ENCODE measurements around the gene CETN2. TPM values are rescaled to one million over a fixed set of nuclear protein-coding genes. Genes with fewer than 3 reads are reported as not detected.
"Not testable (repeated sequence)": the region's sequence is repeated elsewhere in the genome, so short reads cannot be mapped to it uniquely, and the experiment has no call there.

CETN2 gene
- total RNA-seq, 1 experiment from 2014 or later: 30.8 TPM

DNA sequence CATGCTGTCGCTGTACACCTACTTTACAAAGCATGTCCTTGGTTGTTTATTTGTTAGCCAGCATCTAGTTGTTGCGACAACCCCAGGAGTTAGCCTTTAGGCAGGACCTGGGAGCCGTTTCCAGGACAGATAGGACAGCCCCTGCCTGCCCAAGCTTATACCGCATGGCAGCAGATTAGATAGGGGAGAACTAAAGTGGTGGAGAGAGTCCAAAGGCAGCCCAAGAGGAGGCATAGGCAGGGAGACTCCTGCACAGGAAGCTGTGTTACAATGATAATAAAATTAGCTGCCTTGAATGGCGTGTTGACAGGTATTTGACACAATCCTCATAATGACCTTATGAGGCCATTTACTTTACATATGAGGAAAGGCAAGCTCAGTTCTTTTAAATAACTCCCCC lies 13.3 kb upstream of the CETN2 start:
- DNase-seq (ENCODE audit: low read depth, low spot score): no peak
- in situ Hi-C loops (cut with HindIII; ENCODE audit: low pct_unique_long_range_greater_than_20kb, low sequenced_read_pairs): no loop called here

DNA sequence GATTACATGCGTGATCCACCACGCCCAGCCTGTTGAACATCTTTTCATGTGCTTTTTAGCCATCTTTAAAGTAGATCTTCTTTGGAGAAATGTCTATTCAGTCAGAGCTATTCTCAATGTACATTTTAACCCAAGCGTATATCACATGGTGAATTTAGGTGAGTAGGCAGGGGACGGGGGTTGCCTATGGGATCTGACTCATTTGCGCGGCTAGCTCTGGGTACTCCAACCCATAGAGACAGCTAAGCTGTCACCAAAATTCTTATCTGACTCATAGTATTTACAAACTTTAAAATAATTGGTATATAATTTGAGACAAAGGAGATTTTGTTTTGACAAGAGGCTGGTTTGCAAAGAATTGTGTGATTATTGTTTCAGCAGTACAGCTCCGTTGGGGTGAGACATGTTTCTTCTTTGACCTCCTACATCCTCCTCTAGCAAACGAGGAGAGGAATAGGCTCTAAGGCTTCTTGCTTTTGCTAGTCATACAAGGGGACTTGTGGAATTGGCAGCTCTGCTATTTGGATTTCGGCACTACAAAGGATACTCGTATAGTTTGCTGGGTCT lies 12.3 kb upstream of the CETN2 start:
- in situ Hi-C loops (cut with HindIII; ENCODE audit: low pct_unique_long_range_greater_than_20kb, low sequenced_read_pairs): no loop called here
- no peak for DNase-seq (ENCODE audit: low read depth, low spot score)

DNA sequence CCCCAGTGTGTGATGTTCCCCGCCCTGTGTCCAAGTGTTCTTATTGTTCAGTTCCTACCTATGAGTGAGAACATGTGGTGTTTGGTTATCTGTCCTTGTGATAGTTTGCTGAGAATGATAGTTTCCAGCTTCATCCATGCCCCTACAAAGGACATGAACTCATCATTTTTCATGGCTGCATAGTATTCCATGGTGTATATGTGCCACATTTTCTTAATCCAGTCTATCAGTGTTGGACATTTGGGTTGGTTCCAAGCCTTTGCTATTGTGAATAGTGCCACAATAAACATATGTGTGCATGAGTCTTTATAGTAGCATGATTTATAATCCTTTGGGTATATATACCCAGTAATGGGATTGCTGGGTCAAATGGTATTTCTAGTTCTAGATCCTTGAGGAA lies 4.9 kb upstream of the CETN2 start:
- DNase-seq (ENCODE audit: low read depth, low spot score); in situ Hi-C loops (cut with HindIII; ENCODE audit: low pct_unique_long_range_greater_than_20kb, low sequenced_read_pairs): not testable (repeated sequence)

DNA sequence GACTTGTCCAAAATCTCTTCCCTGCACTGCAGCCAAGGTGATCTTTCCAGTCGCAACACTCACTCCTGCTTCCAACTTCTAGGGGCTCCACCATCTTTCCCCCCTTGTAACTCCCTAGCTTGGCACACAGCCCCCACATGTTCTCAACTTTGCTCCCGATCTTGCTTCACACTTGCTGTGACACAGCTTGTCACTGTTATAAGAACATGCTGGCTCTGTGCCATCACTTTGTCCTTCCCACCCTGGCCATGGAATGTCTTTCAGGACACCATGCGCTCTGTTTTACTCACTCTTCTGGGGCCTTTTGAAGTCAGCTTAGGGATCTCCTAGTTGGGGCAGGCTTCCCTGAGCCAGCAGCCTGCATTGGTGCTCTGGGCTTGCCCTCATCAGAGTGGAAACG lies 2.8 kb upstream of the CETN2 start:
- in situ Hi-C loops (cut with HindIII; ENCODE audit: low pct_unique_long_range_greater_than_20kb, low sequenced_read_pairs): no loop called here
- no peak for DNase-seq (ENCODE audit: low read depth, low spot score)

- in situ Hi-C loops (cut with HindIII; ENCODE audit: low pct_unique_long_range_greater_than_20kb, low sequenced_read_pairs): no loop called here
- no peak for DNase-seq (ENCODE audit: low read depth, low spot score)
Measured at GRCh38 chrX:152832520-152832919, 2.0 kb upstream of the CETN2 start.

DNA sequence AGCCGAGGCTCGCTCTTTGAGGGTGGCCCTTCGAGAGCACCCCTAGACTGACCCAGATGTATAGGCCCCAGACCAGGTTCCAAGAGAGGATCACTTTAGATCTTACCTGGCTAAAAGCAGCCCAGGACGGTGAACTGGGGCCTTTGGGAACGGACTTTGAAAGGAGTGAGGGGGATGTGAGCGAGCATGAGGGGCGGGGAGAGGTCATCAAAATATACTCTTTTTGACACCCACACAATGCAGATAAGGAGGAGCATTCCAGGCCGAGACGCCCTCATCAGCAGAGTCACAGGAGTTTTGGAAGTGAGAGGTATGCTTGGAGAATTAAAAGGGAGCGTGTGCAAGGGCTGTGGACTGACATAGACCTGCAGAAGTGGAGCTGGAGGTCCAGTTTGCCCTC lies 834 bp upstream of the CETN2 start:
- no peak for DNase-seq (ENCODE audit: low read depth, low spot score)
- in situ Hi-C loops (cut with HindIII; ENCODE audit: low pct_unique_long_range_greater_than_20kb, low sequenced_read_pairs): no loop called here

DNA sequence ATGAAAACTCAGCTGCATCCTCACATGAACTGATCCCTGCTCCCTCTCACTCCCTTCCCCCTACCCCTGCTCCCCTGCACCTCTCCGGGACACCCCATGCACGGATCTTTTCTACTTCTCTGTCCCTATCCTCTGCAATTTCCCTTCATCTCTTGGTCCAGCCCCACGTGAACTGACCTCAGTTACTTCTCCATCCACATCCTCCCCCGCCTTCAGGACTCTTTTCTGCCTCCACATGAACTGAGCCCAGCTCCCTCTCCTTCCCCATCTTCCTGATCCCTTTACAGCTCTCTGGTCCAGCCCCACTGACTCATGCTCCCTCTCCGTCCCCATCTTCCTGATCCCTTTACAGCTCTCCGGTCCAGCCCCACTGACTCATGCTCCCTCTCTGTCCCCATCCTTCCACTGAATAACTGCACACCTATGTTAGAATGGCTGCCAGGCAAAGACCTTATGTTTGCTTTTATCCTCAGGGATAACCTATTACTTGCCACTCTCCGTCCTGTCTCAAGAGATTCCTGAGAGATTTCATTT lies 5.6 kb downstream of the CETN2 start:
- no peak for DNase-seq (ENCODE audit: low read depth, low spot score)
- in situ Hi-C loops (cut with HindIII; ENCODE audit: low pct_unique_long_range_greater_than_20kb, low sequenced_read_pairs): loop anchor here (25.0 kb wide), 1 partner anchor 188 kb away; the partner anchor contains the start of gene GABRQ

DNA sequence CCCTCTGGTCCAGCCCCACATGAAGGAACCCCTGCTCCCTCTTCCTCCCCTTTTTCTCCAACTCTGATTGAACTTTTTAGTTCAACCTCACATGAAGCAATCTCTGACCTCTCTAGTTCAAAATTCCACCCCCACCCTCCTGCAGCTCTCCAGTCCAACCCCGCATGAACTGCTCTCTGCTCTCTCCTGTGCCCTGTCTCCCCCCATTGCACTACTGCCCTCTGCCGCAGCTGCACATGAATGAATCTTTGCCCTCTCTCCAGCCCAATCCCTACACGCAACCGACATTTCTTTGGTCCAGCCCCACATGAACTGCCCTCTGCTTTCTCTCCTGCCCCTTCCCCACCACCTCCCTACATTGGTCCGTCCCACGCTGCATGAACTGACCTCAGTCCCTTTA lies 6.9 kb downstream of the CETN2 start:
- in situ Hi-C loops (cut with HindIII; ENCODE audit: low pct_unique_long_range_greater_than_20kb, low sequenced_read_pairs): loop anchor here (25.0 kb wide), 1 partner anchor 186 kb away; the partner anchor contains the start of gene GABRQ
- DNase-seq (ENCODE audit: low read depth, low spot score): peak; percentile 7

GRCh38 chrX:152822383-152823086 lies 8.0 kb downstream of the CETN2 start:
- in situ Hi-C loops (cut with HindIII; ENCODE audit: low pct_unique_long_range_greater_than_20kb, low sequenced_read_pairs): loop anchor here (25.0 kb wide), 1 partner anchor 185 kb away; the partner anchor contains the start of gene GABRQ

DNA sequence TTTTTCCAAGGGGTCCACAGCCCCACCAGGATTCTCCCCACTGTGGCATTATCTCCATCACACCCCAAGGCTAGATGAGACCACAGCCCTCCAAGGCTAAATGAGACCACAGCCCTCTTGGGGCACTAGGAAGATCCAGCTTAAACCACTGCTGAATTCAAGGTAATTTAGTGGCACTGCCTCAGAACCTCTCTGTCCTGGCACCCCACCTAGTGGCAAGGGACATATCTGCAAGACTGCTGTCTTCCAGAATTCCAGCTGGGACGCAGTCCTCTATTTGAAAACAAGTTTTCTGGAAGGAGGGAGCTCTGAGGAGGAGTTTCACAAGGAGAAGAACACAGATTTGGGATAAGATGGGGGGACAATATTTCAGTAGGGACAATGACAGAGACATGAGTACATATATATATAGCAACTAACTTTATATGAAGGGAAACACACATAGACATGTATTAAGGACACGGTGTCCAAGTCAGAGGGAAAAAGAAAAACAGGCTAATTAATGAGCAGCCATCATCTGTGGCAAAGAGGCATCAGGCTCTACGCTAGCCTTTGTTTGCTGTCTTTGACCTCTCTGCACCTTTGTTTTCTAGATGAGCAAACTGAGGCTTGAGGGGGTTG lies 9.3 kb downstream of the CETN2 start:
- DNase-seq (ENCODE audit: low read depth, low spot score): peak; percentile 60
- in situ Hi-C loops (cut with HindIII; ENCODE audit: low pct_unique_long_range_greater_than_20kb, low sequenced_read_pairs): loop anchor here (25.0 kb wide), 1 partner anchor 184 kb away; the partner anchor contains the start of gene GABRQ

More at GRCh38 chrX:152822383-152823086, 8.0 kb downstream of the CETN2 start:
- DNase-seq (ENCODE audit: low read depth, low spot score): no peak

GRCh38 chrX:152819732-152820131 lies 10.8 kb downstream of the CETN2 start:
- DNase-seq (ENCODE audit: low read depth, low spot score): no peak
- in situ Hi-C loops (cut with HindIII; ENCODE audit: low pct_unique_long_range_greater_than_20kb, low sequenced_read_pairs): loop anchor here (25.0 kb wide), 1 partner anchor 182 kb away; the partner anchor contains the start of gene GABRQ

DNA sequence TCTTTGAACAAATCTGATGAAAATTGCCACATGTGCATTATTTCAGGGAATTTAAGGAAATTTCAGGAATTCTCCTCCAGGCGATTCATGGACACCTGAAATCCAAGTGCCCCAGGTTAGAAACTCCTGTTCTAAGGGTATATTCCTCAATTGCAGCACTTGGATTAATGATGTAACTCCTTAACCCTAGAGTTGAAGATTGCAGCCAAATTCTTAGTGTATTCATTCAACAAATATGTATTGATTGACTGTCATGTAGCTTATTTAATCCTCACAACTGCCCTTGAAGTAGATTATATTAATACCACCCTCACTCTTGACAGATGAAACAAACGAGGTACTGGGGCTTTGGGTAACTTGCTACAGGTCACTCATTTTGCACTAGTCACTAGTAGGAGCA lies 11.3 kb downstream of the CETN2 start:
- no peak for DNase-seq (ENCODE audit: low read depth, low spot score)
- in situ Hi-C loops (cut with HindIII; ENCODE audit: low pct_unique_long_range_greater_than_20kb, low sequenced_read_pairs): loop anchor here (25.0 kb wide), 1 partner anchor 182 kb away; the partner anchor contains the start of gene GABRQ

DNA sequence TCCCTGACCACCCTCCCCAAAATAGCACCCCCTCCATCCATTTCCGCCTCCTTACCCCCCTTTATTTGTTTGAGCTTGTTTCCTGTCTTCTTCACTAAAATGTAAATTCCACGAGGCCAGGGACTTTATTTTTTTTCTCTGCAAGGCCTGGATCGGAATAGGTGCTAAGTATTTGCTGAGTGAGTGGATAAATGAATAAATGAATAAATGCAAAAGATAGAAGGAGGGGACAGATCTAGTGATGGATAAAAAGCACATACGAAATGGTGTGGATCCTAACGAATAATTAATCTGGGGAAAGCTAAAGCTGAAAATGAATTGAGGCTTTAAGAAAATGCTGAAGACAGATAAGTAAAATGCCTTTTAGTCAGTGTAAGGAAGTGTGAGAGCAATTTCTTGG lies 12.2 kb downstream of the CETN2 start:
- no peak for DNase-seq (ENCODE audit: low read depth, low spot score)
- in situ Hi-C loops (cut with HindIII; ENCODE audit: low pct_unique_long_range_greater_than_20kb, low sequenced_read_pairs): loop anchor here (25.0 kb wide), 1 partner anchor 181 kb away; the partner anchor contains the start of gene GABRQ

- in situ Hi-C loops (cut with HindIII; ENCODE audit: low pct_unique_long_range_greater_than_20kb, low sequenced_read_pairs): loop anchor here (25.0 kb wide), 1 partner anchor 180 kb away; the partner anchor contains the start of gene GABRQ
Measured at GRCh38 chrX:152817078-152817764, 13.3 kb downstream of the CETN2 start.

GRCh38 chrX:152814048-152814447 lies 16.5 kb downstream of the CETN2 start:
- DNase-seq (ENCODE audit: low read depth, low spot score): no peak
- in situ Hi-C loops (cut with HindIII; ENCODE audit: low pct_unique_long_range_greater_than_20kb, low sequenced_read_pairs): loop anchor here (25.0 kb wide), 1 partner anchor 177 kb away; the partner anchor contains the start of gene GABRQ

More at GRCh38 chrX:152817078-152817764, 13.3 kb downstream of the CETN2 start:
- DNase-seq (ENCODE audit: low read depth, low spot score): peak; percentile 52

DNA sequence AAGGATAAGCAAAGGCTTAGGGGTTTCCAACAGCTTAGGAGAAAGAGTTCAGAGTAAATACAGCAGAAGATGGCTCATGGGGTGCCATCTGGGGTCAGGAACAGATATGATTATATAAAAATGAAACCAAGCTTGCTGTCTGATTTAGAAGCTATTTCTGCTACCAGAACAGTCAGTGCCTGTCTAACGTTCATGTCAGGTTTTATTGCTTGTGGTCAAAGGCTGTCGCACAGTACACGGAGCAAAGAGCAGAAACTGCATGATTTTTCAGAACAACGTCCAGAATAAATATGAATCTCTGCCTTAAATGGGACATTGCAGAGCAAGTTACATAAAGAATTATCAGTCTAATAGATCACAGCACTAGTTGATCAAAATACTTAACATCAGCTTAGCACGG lies 17.4 kb downstream of the CETN2 start:
- in situ Hi-C loops (cut with HindIII; ENCODE audit: low pct_unique_long_range_greater_than_20kb, low sequenced_read_pairs): loop anchor here (25.0 kb wide), 1 partner anchor 176 kb away; the partner anchor contains the start of gene GABRQ
- DNase-seq (ENCODE audit: low read depth, low spot score): no peak

GRCh38 chrX:152810403-152810802 lies 20.2 kb downstream of the CETN2 start:
- no peak for DNase-seq (ENCODE audit: low read depth, low spot score)
- in situ Hi-C loops (cut with HindIII; ENCODE audit: low pct_unique_long_range_greater_than_20kb, low sequenced_read_pairs): loop anchor here (25.0 kb wide), 1 partner anchor 173 kb away; the partner anchor contains the start of gene GABRQ

All from SK-MEL-5 (cell line).